ENCODE results near the gene GASK1A.
A peak's percentile ranks its signal among the peaks of the same experiment; 100 is the strongest.

Gene GASK1A

GRCh38 chr3:43096761-43097160 is 117.7 kb downstream of the GASK1A start:
- Histone ChIP-seq H3K9ac (ENCODE audit: low read length) (no peak overlapping the region), H3K27ac (ENCODE audit: low read length) (no peak overlapping the region), H3K9me3 (ENCODE audit: control insufficient read depth, low read depth, low read length) (no peaks in the 10 kb centered on the region), H3K27me3 (ENCODE audit: control insufficient read depth, insufficient read depth, low read length) (no peaks in the 10 kb centered on the region), H3K36me3 (ENCODE audit: control insufficient read depth, low read depth, low read length) (no peaks in the 10 kb centered on the region), H3K4me3 (ENCODE audit: low read length) (no peak overlapping the region), H3K4me1 (ENCODE audit: control insufficient read depth, low read depth, low read length) (no peaks in the 10 kb centered on the region)

- Histone ChIP-seq H3K9me3 (ENCODE audit: control insufficient read depth, low read depth, low read length) (no peaks in the 10 kb centered on the region), H3K4me3 (ENCODE audit: low read length) (no peak overlapping the region), H3K27ac (ENCODE audit: low read length) (no peak overlapping the region), H3K9ac (ENCODE audit: low read length) (no peak overlapping the region), H3K27me3 (ENCODE audit: control insufficient read depth, insufficient read depth, low read length) (no peaks in the 10 kb centered on the region), H3K36me3 (ENCODE audit: control insufficient read depth, low read depth, low read length) (no peaks in the 10 kb centered on the region), H3K4me1 (ENCODE audit: control insufficient read depth, low read depth, low read length) (no peaks in the 10 kb centered on the region)
Measured at GRCh38 chr3:43097400-43098080, 118.4 kb downstream of the GASK1A start.

GRCh38 chr3:43098761-43099160 is 119.7 kb downstream of the GASK1A start:
- H3K4me3 ChIP-seq (ENCODE audit: low read length), result no peak overlapping the region

GRCh38 chr3:43102773-43103480 is 123.8 kb downstream of the GASK1A start:
- Histone ChIP-seq H3K27ac (ENCODE audit: low read length) (no peak overlapping the region), H3K9me3 (ENCODE audit: control insufficient read depth, low read depth, low read length) (no peaks in the 10 kb centered on the region), H3K4me1 (ENCODE audit: control insufficient read depth, low read depth, low read length) (peaks cover 5% of the 10 kb centered on the region), H3K4me3 (ENCODE audit: low read length) (no peak overlapping the region), H3K36me3 (ENCODE audit: control insufficient read depth, low read depth, low read length) (no peaks in the 10 kb centered on the region), H3K27me3 (ENCODE audit: control insufficient read depth, insufficient read depth, low read length) (peaks cover 25% of the 10 kb centered on the region), H3K9ac (ENCODE audit: low read length) (no peak overlapping the region)

More at GRCh38 chr3:43098761-43099160, 119.7 kb downstream of the GASK1A start:
- Histone ChIP-seq H3K9ac (ENCODE audit: low read length) (no peak overlapping the region), H3K27ac (ENCODE audit: low read length) (no peak overlapping the region), H3K27me3 (ENCODE audit: control insufficient read depth, insufficient read depth, low read length) (no peaks in the 10 kb centered on the region), H3K4me1 (ENCODE audit: control insufficient read depth, low read depth, low read length) (no peaks in the 10 kb centered on the region), H3K9me3 (ENCODE audit: control insufficient read depth, low read depth, low read length) (no peaks in the 10 kb centered on the region), H3K36me3 (ENCODE audit: control insufficient read depth, low read depth, low read length) (no peaks in the 10 kb centered on the region)

GRCh38 chr3:43104039-43104438 is 124.9 kb downstream of the GASK1A start:
- no peak overlapping the region for H3K9ac ChIP-seq (ENCODE audit: low read length)

DNA sequence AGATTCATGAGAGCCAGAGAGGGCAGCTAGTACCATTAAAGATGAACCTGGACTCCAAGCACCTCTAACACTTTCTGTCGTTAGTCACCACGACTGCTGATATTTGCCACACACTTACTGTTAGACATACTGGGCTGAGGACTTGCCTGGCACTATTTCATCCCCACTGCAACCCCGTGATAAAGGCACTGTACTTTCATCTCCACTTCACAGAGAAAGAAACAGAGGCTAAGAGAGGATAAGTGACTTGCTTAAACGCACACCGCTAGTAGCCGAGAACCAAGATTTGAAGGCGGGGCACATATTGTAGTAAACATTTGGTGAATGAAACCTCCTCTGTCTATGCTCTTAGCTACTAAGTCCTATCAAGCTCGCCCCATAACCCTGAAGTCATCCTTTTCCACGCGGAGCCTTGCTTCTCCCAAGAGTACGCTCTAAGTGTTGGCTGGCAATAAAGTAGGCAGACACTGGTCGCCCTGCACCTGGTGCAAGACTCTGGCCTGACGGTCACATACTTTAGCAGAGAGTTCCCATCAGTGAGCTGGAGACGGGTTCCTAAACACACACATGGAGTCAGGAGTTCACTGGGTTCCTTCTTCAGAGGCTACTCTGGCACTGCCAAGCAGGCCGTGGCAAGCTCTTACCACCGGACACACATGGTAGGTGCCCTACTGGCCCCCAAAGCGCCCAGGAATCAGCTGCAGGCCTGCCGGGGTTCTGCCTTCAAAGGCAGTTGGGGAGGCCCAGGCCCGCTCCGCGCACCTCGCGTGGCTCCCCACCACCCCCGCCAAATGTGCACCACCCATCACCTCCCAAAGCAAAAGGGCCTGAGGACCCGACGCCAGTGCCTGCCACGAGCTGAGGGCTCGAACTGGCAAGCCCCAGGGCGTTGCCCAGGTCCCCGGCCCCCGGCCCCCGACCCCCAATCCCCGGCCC is 125.8 kb downstream of the GASK1A start:
- Histone ChIP-seq H3K36me3 (ENCODE audit: control insufficient read depth, low read depth, low read length) (no peaks in the 10 kb centered on the region), H3K27me3 (ENCODE audit: control insufficient read depth, insufficient read depth, low read length) (peaks cover 25% of the 10 kb centered on the region), H3K4me3 (ENCODE audit: low read length) (peak overlapping the region; percentile 49), H3K9me3 (ENCODE audit: control insufficient read depth, low read depth, low read length) (no peaks in the 10 kb centered on the region), H3K9ac (ENCODE audit: low read length) (no peak overlapping the region), H3K4me1 (ENCODE audit: control insufficient read depth, low read depth, low read length) (peaks cover 5% of the 10 kb centered on the region), H3K27ac (ENCODE audit: low read length) (no peak overlapping the region)

More at GRCh38 chr3:43104039-43104438, 124.9 kb downstream of the GASK1A start:
- H3K4me1 ChIP-seq (ENCODE audit: control insufficient read depth, low read depth, low read length), result peaks cover 5% of the 10 kb centered on the region
- H3K27me3 ChIP-seq (ENCODE audit: control insufficient read depth, insufficient read depth, low read length), result peaks cover 25% of the 10 kb centered on the region
- H3K36me3 ChIP-seq (ENCODE audit: control insufficient read depth, low read depth, low read length), result no peaks in the 10 kb centered on the region
- H3K4me3 ChIP-seq (ENCODE audit: low read length), result no peak overlapping the region
- no peak overlapping the region for H3K27ac ChIP-seq (ENCODE audit: low read length)
- no peaks in the 10 kb centered on the region for H3K9me3 ChIP-seq (ENCODE audit: control insufficient read depth, low read depth, low read length)

GRCh38 chr3:43105596-43106292 is 126.6 kb downstream of the GASK1A start, which contains the start of gene POMGNT2:
TSS of gene POMGNT2 (minus strand) at chr3:43106079. CDS start at chr3:43081431, 24,648 bp downstream.
- Histone ChIP-seq H3K9ac (ENCODE audit: low read length) (no peak within 1 kb of the TSS), H3K9me3 (ENCODE audit: control insufficient read depth, low read depth, low read length) (no peaks in the 10 kb centered on the region), H3K4me3 (ENCODE audit: low read length) (peak within 1 kb of the TSS; percentile 66), H3K27ac (ENCODE audit: low read length) (no peak within 1 kb of the TSS), H3K36me3 (ENCODE audit: control insufficient read depth, low read depth, low read length) (no peaks in the 10 kb centered on the region), H3K27me3 (ENCODE audit: control insufficient read depth, insufficient read depth, low read length) (peaks cover 25% of the 10 kb centered on the region), H3K4me1 (ENCODE audit: control insufficient read depth, low read depth, low read length) (peaks cover 5% of the 10 kb centered on the region)

GRCh38 chr3:43106293-43106628 is 127.2 kb downstream of the GASK1A start:
- no peaks in the 10 kb centered on the region for H3K36me3 ChIP-seq (ENCODE audit: control insufficient read depth, low read depth, low read length)
- H3K27me3 ChIP-seq (ENCODE audit: control insufficient read depth, insufficient read depth, low read length), result peaks cover 25% of the 10 kb centered on the region
- H3K4me1 ChIP-seq (ENCODE audit: control insufficient read depth, low read depth, low read length), result peaks cover 5% of the 10 kb centered on the region
- peak overlapping the region; percentile 66 for H3K4me3 ChIP-seq (ENCODE audit: low read length)
- no peaks in the 10 kb centered on the region for H3K9me3 ChIP-seq (ENCODE audit: control insufficient read depth, low read depth, low read length)
- H3K27ac ChIP-seq (ENCODE audit: low read length), result no peak overlapping the region
- H3K9ac ChIP-seq (ENCODE audit: low read length), result no peak overlapping the region
